ENCODE data around the gene BIN1. TPM values are rescaled to one million over a fixed set of nuclear protein-coding genes. Genes with fewer than 3 reads are reported as not detected.

The BIN1 gene
- polyA plus RNA-seq, 1 donor from 2014 or later, result 61.9 TPM

DNA sequence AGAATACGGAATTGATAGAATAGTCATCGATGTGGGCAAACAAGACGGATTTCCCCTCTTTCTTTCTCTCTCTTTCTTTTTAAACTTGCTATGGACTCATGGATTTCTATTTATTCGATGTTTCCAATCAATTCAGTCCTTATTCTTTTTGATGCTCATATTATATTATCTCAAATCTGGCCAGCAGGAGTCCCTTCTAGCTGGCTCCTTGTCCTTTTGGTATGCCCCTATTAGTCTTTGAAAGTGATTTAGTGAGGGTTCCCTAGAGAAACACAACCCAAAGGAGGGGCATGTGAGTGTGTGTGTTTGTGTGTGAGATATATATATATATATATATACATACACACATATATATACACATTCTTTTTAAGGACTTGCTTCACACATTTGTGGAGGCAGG lies 23.5 kb upstream of the BIN1 start:
- Histone ChIP-seq H3K36me3 (ENCODE audit: insufficient read depth, low read length) (no peaks in the 10 kb centered on the region), H3K4me2 (ENCODE audit: low read length) (no peak overlapping the region), H2AFZ (ENCODE audit: low read depth, low read length) (no peak overlapping the region), H3K9me3 (ENCODE audit: low read length) (no peaks in the 10 kb centered on the region), H3K27ac (ENCODE audit: low read length) (no peak overlapping the region), H3K4me3 (ENCODE audit: low read length) (no peak overlapping the region), H3F3A (ENCODE audit: insufficient read depth, low read length, poor library complexity, severe bottlenecking) (no peaks in the 10 kb centered on the region), H3K79me2 (replicated peaks; ENCODE audit: insufficient read depth, low read length) (no peaks in the 10 kb centered on the region), H3K9ac (ENCODE audit: low read length) (no peak overlapping the region), H3K27me3 (ENCODE audit: insufficient read depth, low read depth, low read length) (no peaks in the 10 kb centered on the region), H4K20me1 (ENCODE audit: insufficient read depth) (no peaks in the 10 kb centered on the region), H3K9me2 (ENCODE audit: insufficient read depth, low read length) (no peaks in the 10 kb centered on the region)
- TF ChIP-seq SMC3 (conservative IDR thresholded peaks at IDR 0.05; ENCODE audit: poor library complexity) (no peak), EP300 (conservative IDR thresholded peaks at IDR 0.05; ENCODE audit: poor library complexity, severe bottlenecking) (no peak), RAD21 (conservative IDR thresholded peaks at IDR 0.05) (no peak), TAF1 (IDR thresholded peaks at IDR 0.05; ENCODE audit: low read depth) (no peak), MXI1 (conservative IDR thresholded peaks at IDR 0.05; ENCODE audit: poor library complexity, severe bottlenecking) (no peak)
- TF ChIP-seq, protein P1, sequence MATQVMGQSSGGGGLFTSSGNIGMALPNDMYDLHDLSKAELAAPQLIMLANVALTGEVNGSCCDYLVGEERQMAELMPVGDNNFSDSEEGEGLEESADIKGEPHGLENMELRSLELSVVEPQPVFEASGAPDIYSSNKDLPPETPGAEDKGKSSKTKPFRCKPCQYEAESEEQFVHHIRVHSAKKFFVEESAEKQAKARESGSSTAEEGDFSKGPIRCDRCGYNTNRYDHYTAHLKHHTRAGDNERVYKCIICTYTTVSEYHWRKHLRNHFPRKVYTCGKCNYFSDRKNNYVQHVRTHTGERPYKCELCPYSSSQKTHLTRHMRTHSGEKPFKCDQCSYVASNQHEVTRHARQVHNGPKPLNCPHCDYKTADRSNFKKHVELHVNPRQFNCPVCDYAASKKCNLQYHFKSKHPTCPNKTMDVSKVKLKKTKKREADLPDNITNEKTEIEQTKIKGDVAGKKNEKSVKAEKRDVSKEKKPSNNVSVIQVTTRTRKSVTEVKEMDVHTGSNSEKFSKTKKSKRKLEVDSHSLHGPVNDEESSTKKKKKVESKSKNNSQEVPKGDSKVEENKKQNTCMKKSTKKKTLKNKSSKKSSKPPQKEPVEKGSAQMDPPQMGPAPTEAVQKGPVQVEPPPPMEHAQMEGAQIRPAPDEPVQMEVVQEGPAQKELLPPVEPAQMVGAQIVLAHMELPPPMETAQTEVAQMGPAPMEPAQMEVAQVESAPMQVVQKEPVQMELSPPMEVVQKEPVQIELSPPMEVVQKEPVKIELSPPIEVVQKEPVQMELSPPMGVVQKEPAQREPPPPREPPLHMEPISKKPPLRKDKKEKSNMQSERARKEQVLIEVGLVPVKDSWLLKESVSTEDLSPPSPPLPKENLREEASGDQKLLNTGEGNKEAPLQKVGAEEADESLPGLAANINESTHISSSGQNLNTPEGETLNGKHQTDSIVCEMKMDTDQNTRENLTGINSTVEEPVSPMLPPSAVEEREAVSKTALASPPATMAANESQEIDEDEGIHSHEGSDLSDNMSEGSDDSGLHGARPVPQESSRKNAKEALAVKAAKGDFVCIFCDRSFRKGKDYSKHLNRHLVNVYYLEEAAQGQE (IDR thresholded peaks at IDR 0.05; ENCODE audit: borderline replicate concordance), result no peak

DNA sequence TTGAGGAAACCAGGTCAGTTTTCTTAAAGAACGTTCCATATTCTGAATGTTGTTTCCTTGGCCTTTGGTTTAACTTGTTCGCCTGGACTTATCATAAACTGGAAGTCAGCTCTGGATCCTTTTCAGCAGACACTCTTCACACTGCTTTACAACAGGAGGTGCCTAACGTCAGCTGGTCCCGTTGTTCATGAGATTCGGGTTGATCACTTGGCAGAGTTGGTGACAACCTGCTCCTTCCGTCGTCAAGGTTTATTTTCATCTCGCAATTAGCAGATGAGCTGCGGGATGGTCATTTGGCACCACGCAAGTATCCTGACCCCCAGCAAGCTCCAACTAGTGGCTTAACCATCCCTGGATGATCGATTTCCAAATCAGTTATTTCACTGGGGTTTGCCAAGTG lies 23.0 kb upstream of the BIN1 start:
- no peak overlapping the region for H2AFZ ChIP-seq (ENCODE audit: low read depth, low read length)
- H3K4me2 ChIP-seq (ENCODE audit: low read length), result no peak overlapping the region
- no peaks in the 10 kb centered on the region for H3K9me3 ChIP-seq (ENCODE audit: low read length)
- no peaks in the 10 kb centered on the region for H3K79me2 ChIP-seq (replicated peaks; ENCODE audit: insufficient read depth, low read length)
- no peak overlapping the region for H3K9ac ChIP-seq (ENCODE audit: low read length)
- no peaks in the 10 kb centered on the region for H3K9me2 ChIP-seq (ENCODE audit: insufficient read depth, low read length)
- H3K27ac ChIP-seq (ENCODE audit: low read length), result no peak overlapping the region
- no peaks in the 10 kb centered on the region for H4K20me1 ChIP-seq (ENCODE audit: insufficient read depth)
- no peaks in the 10 kb centered on the region for H3K27me3 ChIP-seq (ENCODE audit: insufficient read depth, low read depth, low read length)
- no peak overlapping the region for H3K4me3 ChIP-seq (ENCODE audit: low read length)
- H3F3A ChIP-seq (ENCODE audit: insufficient read depth, low read length, poor library complexity, severe bottlenecking), result no peaks in the 10 kb centered on the region
- H3K36me3 ChIP-seq (ENCODE audit: insufficient read depth, low read length), result no peaks in the 10 kb centered on the region
- no peak for TF ChIP-seq TAF1 (IDR thresholded peaks at IDR 0.05; ENCODE audit: low read depth)
- no peak for TF ChIP-seq RAD21 (conservative IDR thresholded peaks at IDR 0.05)
- TF ChIP-seq, protein P1 (IDR thresholded peaks at IDR 0.05; ENCODE audit: borderline replicate concordance), result no peak
- TF ChIP-seq EP300 (conservative IDR thresholded peaks at IDR 0.05; ENCODE audit: poor library complexity, severe bottlenecking), result no peak
- no peak for TF ChIP-seq SMC3 (conservative IDR thresholded peaks at IDR 0.05; ENCODE audit: poor library complexity)
- TF ChIP-seq POLR2AphosphoS5 (IDR thresholded peaks at IDR 0.05), result no peak
- TF ChIP-seq EZH2 (IDR thresholded peaks at IDR 0.05; ENCODE audit: borderline replicate concordance, insufficient read depth, low read length, poor library complexity, severe bottlenecking), result no peak
- no peak for TF ChIP-seq MXI1 (conservative IDR thresholded peaks at IDR 0.05; ENCODE audit: poor library complexity, severe bottlenecking)
- TF ChIP-seq, protein P2, sequence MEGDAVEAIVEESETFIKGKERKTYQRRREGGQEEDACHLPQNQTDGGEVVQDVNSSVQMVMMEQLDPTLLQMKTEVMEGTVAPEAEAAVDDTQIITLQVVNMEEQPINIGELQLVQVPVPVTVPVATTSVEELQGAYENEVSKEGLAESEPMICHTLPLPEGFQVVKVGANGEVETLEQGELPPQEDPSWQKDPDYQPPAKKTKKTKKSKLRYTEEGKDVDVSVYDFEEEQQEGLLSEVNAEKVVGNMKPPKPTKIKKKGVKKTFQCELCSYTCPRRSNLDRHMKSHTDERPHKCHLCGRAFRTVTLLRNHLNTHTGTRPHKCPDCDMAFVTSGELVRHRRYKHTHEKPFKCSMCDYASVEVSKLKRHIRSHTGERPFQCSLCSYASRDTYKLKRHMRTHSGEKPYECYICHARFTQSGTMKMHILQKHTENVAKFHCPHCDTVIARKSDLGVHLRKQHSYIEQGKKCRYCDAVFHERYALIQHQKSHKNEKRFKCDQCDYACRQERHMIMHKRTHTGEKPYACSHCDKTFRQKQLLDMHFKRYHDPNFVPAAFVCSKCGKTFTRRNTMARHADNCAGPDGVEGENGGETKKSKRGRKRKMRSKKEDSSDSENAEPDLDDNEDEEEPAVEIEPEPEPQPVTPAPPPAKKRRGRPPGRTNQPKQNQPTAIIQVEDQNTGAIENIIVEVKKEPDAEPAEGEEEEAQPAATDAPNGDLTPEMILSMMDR (IDR thresholded peaks at IDR 0.05; ENCODE audit: poor library complexity, severe bottlenecking), result no peak
